ENCODE measurements around the gene XPC.
"Not testable (repeated sequence)": the region's sequence is repeated elsewhere in the genome, so short reads cannot be mapped to it uniquely, and the experiment has no call there.

Gene XPC

GRCh38 chr3:14178247-14179113 is at the start of gene XPC, which contains the start of gene LSM3:
TSS of gene XPC (minus strand) at chr3:14178601. CDS start at chr3:14178568, 33 bp downstream.
TSS of gene LSM3 (plus strand) at chr3:14178817. CDS start at chr3:14178861, 44 bp downstream.
- peak; percentile 98 for FAIRE-seq

GRCh38 chr3:14227856-14228255 is 49.5 kb upstream of the XPC start:
- no peak for FAIRE-seq

- FAIRE-seq, result not testable (repeated sequence)
Measured at GRCh38 chr3:14226351-14226750, 48.0 kb upstream of the XPC start.

DNA sequence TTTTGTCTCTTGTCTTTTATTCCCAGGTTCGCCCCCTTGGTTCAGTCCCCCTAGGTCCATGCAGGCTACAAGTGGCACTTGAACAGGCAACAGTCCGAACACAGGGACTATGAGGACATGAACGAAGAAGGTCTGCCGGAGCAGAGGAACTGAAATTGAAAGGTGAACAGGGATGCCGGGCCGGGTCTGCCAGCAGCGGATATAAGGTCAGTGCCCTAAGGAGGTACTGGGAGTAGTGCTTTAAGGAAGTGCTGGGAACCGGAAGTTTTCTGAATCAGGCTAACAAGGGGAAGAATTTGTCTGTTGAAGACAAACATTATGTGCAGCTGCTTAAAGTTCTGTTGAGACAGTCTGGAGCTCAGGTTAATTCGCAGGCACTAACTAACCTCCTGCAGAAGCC is 47.0 kb upstream of the XPC start:
- no peak for FAIRE-seq

DNA sequence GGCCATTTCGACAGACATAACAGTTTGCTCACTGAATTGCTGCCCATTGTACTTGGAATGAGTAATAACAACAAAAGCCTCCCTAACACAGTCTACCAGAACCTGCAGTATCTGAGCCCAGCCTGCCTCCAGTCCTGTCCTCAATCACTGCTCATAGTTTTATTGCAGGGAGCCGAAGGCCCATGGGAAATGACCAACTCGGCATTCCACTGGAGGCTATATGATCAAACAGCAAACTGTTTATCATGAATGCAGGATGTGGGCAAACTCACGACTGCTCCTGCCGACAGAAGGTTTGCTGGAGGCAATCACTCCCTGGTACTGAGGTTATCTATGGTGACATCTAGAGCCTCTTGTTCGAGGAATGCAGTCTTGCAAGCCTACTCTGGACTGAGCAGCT is 46.5 kb upstream of the XPC start:
- FAIRE-seq, result no peak

- no peak for FAIRE-seq
Measured at GRCh38 chr3:14223595-14223994, 45.2 kb upstream of the XPC start.

GRCh38 chr3:14222900-14223594 is 44.6 kb upstream of the XPC start:
- no peak for FAIRE-seq

DNA sequence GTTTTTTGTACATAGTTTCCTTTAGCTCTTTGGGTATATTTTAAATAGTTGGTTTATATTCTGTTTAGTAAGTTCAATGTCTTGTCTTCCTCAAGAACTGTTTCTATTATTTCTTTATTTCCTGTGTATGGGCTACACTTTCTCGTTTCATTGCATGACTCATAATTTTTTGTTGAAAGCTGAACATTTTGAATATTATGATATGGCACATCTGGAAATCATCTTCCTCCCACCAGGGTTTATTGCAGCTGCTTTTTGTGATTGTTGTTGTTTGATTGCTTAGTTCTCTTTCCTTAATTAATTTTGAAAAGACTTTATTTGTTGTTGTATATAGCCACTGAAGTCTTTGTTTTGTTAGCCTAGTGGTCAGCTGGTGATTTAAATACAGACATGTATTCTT is 44.1 kb upstream of the XPC start:
- peak; percentile 98 for FAIRE-seq

GRCh38 chr3:14221902-14222301 is 43.5 kb upstream of the XPC start:
- FAIRE-seq, result no peak

GRCh38 chr3:14220933-14221332 is 42.5 kb upstream of the XPC start:
- FAIRE-seq, result no peak

- FAIRE-seq, result no peak
Measured at GRCh38 chr3:14218355-14218754, 40.0 kb upstream of the XPC start.

DNA sequence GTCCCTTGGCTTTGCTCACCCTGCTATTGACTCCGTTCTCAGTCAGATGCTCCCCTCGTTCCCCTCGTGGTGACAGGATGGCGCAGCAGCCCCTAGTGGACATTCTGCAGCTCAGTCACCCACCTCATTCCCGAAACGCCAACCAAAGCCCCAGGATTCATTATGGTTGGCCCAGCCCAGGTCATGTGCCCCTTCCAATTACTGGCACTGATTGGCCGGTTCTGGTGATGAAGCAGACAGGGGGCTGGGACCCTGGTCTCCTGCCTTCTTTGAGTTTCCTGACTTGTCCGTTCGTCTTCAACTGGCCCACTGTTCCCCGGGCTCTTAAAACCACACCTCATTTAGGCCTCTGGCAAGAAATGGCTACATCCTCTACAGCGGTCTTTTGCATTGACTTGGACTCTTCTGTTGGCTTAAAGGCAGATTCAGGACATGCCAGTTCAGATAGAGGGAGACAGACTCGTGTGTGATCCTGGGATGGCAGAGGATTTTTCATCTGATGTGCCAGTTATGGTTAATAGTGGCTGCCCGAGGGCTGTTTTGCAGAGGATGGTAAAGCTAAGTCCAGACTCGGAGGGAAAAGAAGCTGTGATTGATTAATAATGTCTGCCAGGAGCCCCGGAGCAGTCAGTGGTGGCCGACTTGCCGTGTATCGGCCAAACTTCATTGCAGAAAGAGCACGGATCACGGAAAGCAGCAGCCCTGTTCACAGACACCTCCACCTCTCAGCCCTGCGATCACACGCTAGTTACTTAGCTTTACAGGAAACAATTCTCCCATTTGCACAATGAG is 38.1 kb upstream of the XPC start:
- FAIRE-seq, result no peak

DNA sequence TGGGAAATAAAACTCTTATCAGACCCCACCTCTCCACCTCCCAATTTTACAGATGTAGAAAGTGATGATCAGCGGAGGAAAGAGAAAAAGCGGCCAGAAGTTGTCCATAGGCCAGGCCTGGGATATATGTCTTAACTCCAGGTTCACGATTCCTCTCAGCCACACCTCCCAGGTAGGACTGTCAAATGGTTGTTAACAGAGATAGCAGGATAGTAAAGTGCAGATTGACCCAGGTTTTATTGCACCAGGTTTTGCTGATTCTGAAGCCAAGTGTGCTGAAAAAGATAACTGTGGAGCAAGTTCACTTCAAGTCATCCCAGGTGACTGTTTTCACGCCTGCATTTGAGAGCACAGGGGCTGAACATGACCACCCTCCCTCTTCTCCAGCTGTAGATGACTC is 36.4 kb upstream of the XPC start:
- no peak for FAIRE-seq

GRCh38 chr3:14213066-14213774 is 34.8 kb upstream of the XPC start:
- FAIRE-seq, result no peak

DNA sequence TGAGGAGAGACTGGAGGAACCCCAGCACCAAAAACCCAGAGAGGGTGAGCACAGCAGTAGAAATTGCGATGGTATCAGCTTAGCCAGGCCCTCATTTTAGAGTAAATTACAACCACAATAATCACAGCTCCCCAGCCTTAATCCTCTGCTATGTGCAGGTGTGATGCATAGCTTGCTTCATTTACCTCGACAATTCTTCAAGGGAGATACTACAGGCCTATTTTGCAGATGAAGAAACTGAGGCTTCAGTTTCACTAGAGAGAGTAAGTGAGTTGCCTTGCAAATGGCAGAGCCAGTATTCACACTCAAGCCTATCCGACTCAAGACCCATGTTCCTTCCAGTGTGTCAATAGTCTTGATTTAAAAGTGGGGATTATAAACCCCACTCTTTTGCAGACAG is 33.6 kb upstream of the XPC start:
- FAIRE-seq, result no peak

DNA sequence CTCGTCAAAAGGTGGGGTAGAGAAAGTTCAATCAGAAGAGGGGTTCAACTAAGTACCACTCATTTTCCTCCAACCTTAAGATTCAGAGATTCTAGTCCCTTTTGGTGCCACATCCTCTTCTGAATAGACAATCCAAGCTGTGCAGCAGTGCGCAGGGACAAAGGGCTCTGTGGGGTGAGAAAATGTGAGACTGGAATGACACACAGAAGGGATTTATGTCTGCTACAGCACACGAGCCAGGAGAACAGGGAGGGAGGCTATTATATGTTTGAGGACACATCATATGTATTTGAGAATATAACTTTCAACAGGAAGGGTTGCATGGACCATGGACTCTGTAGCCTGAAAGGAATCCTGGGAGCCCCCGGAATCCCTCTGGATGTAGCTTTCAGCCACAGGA is 33.2 kb upstream of the XPC start:
- FAIRE-seq, result no peak

DNA sequence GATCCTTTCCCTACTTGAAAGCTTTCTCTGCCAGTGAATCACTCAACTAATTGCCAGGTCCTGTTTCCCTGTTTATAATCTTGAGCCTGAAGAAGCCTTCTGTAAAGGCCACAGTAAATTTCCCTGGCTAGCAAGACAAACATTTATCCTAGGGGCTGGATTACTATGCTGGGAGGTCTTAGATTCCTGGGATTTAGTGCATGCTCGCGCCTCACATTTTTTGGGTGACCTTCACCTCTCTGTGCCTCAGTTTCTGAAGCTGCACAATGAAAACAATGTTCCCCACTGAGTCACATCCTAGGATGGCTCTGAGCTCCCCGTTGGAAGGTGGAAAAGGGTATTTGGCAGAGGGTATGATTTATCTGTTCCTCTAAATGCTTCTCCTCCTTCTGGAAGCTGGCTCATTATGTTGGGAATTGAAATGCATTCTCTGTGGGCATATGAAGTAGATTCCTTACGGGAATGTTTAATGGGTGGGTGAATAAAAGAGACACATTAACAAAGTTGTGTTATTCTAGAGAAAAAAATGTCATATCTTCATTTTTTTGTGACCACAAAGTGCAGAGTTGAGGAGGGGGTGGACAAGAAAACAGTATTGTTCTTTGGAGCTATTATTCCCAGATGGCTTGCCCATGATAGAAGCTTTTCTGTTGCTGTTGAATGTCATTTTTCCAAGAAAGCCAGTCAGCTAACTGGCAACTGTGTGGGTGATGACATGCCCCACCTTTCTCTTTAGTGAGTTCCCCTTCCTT is 32.6 kb upstream of the XPC start:
- no peak for FAIRE-seq

DNA sequence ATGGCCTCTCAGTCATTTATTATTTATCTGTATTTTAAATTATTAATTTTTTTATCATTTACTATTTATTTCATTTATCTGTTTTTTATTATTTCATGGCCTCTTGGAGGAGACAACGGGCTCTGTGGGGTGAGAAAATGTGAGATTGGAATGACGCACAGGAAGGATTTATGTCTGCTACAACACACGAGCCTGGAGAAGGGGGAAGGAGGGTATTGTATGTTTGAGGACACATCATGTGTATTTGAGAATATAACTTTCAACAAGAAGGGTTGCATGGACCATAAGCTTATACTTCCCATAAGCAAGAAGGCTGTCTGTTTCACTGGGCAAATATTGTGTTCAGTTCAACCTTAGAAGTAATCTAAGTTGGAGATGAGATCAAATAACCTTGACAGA is 31.9 kb upstream of the XPC start:
- FAIRE-seq, result no peak

GRCh38 chr3:14209581-14210289 is 31.3 kb upstream of the XPC start:
- no peak for FAIRE-seq

GRCh38 chr3:14208977-14209394 is 30.6 kb upstream of the XPC start:
- FAIRE-seq, result no peak

DNA sequence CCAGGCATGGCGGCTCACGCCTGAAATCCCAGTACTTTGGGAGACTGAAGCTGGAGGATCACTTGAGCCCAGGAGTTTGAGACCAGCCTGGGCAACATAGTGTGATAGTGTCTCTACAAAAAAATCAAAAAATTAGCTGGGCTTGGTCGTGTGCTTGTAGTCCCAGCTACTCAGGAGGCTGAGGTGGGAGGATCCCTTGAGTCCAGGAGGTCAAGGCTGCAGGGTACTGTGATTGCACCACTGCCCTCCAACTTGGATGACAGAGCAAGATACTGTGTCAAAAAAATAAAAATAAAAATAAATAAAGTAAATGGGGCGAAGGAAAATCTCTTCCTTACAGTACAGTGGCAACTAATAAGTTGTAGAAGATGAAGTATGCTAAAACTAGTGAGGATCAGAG is 29.8 kb upstream of the XPC start:
- no peak for FAIRE-seq
